Measurements from ENCODE around the gene HTT. TPM values are rescaled to one million over a fixed set of nuclear protein-coding genes. Genes with fewer than 3 reads are reported as not detected.

The HTT gene
- total RNA-seq, 1 experiment from 2014 or later = 66.8 TPM

- BruUV-seq (replicated peaks) = no TSS peak
- ChIA-PET CTCF (interaction anchor here (0.6 to 0.7 kb wide), 2 partner anchors 7 to 980 kb away, joined by 5 to 8 read pairs; no protein-coding TSS in a partner anchor), POLR2A (ENCODE audit: low non-redundant PET) (no interaction called here)
- no peak overlapping the region for H3K4me3 ChIP-seq (ENCODE audit: low read depth, low read length, poor library complexity, severe bottlenecking)
- H3K27me3 ChIP-seq (replicated peaks; ENCODE audit: insufficient read depth, low read depth, low read length, poor library complexity) = no peaks in the 10 kb centered on the region
- peak overlapping the region; percentile 27 for H3K27ac ChIP-seq (ENCODE audit: low read depth, low read length, poor library complexity, severe bottlenecking)
- no peaks in the 10 kb centered on the region for H3K9me3 ChIP-seq (ENCODE audit: low read depth, low read length, poor library complexity, severe bottlenecking)
- no peak for TF ChIP-seq CTCF (conservative IDR thresholded peaks at IDR 0.05; ENCODE audit: low read depth, low read length)
- no peak for TF ChIP-seq EZH2 (IDR thresholded peaks at IDR 0.05; ENCODE audit: borderline replicate concordance, low read depth, low read length, poor library complexity, severe bottlenecking)
- H3K4me1 ChIP-seq (ENCODE audit: insufficient read depth, low read length, poor library complexity, severe bottlenecking) = peaks cover 9% of the 10 kb centered on the region
- intact Hi-C loops (cut with micrococcal nuclease; ENCODE audit: unreplicated experiment) = loop anchor here (5.0 kb wide), 1 partner anchor 95 kb away; no protein-coding TSS in a partner anchor
- H3K36me3 ChIP-seq (ENCODE audit: insufficient read depth, low read length, poor library complexity, severe bottlenecking) = peaks cover 15% of the 10 kb centered on the region
- peak; percentile 9 for DNase-seq (ENCODE audit: low spot score)
These were observed 127.5 kb downstream of the HTT start for GRCh38 chr4:3201718-3202702.

GRCh38 chr4:3202836-3203820, 128.6 kb downstream of the HTT start:
- CTCF ChIA-PET = no interaction called here
- H3K27ac ChIP-seq (ENCODE audit: low read depth, low read length, poor library complexity, severe bottlenecking) = peak overlapping the region; percentile 27
- H3K4me3 ChIP-seq (ENCODE audit: low read depth, low read length, poor library complexity, severe bottlenecking) = no peak overlapping the region
- TF ChIP-seq EZH2 (IDR thresholded peaks at IDR 0.05; ENCODE audit: borderline replicate concordance, low read depth, low read length, poor library complexity, severe bottlenecking) (no peak), CTCF (conservative IDR thresholded peaks at IDR 0.05; ENCODE audit: low read depth, low read length) (no peak)
- DNase-seq (ENCODE audit: low spot score) = no peak
- no peaks in the 10 kb centered on the region for H3K9me3 ChIP-seq (ENCODE audit: low read depth, low read length, poor library complexity, severe bottlenecking)
- peaks cover 9% of the 10 kb centered on the region for H3K4me1 ChIP-seq (ENCODE audit: insufficient read depth, low read length, poor library complexity, severe bottlenecking)
- POLR2A ChIA-PET (ENCODE audit: low non-redundant PET) = no interaction called here
- no TSS peak for BruUV-seq (replicated peaks)
- H3K27me3 ChIP-seq (replicated peaks; ENCODE audit: insufficient read depth, low read depth, low read length, poor library complexity) = no peaks in the 10 kb centered on the region
- peaks cover 18% of the 10 kb centered on the region for H3K36me3 ChIP-seq (ENCODE audit: insufficient read depth, low read length, poor library complexity, severe bottlenecking)
- intact Hi-C loops (cut with micrococcal nuclease; ENCODE audit: unreplicated experiment) = loop anchor here (5.0 kb wide), 1 partner anchor 96 kb away; no protein-coding TSS in a partner anchor

- Histone ChIP-seq H3K9me3 (ENCODE audit: low read depth, low read length, poor library complexity, severe bottlenecking) (no peaks in the 10 kb centered on the region), H3K4me1 (ENCODE audit: insufficient read depth, low read length, poor library complexity, severe bottlenecking) (peaks cover 9% of the 10 kb centered on the region), H3K27me3 (replicated peaks; ENCODE audit: insufficient read depth, low read depth, low read length, poor library complexity) (no peaks in the 10 kb centered on the region), H3K36me3 (ENCODE audit: insufficient read depth, low read length, poor library complexity, severe bottlenecking) (peaks cover 23% of the 10 kb centered on the region), H3K4me3 (ENCODE audit: low read depth, low read length, poor library complexity, severe bottlenecking) (no peak overlapping the region), H3K27ac (ENCODE audit: low read depth, low read length, poor library complexity, severe bottlenecking) (no peak overlapping the region)
- intact Hi-C loops (cut with micrococcal nuclease; ENCODE audit: unreplicated experiment) = loop anchor here (5.0 kb wide), 1 partner anchor 97 kb away; no protein-coding TSS in a partner anchor
- DNase-seq (ENCODE audit: low spot score) = no peak
- POLR2A ChIA-PET (ENCODE audit: low non-redundant PET) = no interaction called here
- CTCF ChIA-PET = no interaction called here
- BruUV-seq (replicated peaks) = no TSS peak
- TF ChIP-seq CTCF (conservative IDR thresholded peaks at IDR 0.05; ENCODE audit: low read depth, low read length) (no peak), EZH2 (IDR thresholded peaks at IDR 0.05; ENCODE audit: borderline replicate concordance, low read depth, low read length, poor library complexity, severe bottlenecking) (no peak)
These were observed 129.5 kb downstream of the HTT start for GRCh38 chr4:3203971-3204431.
